ENCODE data around the gene SPATA31D1.

The SPATA31D1 gene

DNA sequence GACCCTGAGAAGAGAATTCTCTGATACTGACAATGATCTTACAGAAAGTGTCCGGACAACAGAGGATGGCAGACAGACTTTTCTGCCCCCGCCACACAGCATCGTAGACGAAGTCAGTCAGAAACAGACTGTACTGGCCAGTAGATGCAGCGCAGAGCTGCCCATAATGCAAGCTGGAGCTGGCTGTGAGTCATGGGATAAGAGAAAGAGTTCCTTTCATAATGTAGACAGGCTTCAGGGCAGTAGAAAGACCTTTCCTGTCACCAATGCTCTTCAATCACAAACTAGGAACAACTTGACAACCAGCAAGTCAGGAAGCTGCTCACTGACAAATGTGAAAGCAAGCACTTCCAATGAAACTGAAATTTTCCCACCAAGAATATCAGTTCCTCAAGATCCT lies 5.1 kb downstream of the SPATA31D1 start:
- no peak for DNase-seq

DNA sequence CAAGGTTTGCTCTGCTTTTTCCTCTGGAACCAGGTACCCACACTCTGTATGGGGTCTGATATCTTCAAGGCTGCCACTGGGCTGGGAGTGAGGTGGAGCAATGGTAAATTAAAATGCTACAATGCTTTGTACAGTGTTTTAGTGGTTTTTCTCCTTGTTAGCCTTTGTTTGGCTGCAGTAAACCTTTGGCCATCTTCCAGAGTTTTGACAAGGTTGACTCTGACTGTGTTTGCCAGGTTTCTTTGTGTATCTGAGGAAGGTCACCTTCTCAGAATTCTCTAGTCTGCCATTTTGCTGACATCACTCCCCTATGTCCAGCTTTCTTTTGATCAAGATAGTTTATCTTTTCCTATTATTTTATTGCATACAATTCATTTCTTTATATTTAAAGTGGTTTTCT lies 11.2 kb downstream of the SPATA31D1 start:
- H3K4me3 ChIP-seq (ENCODE audit: low read depth, low read length), result no peak overlapping the region
- H3K9ac ChIP-seq (ENCODE audit: low read length), result no peak overlapping the region
- no peak overlapping the region for H2AK5ac ChIP-seq (ENCODE audit: low read length)
- no peak overlapping the region for H3K4me2 ChIP-seq (ENCODE audit: low read length)
- H3K4me1 ChIP-seq (ENCODE audit: control insufficient read depth in 1 of 2, insufficient read depth in 2 of 2, low read length in 2 of 2), result no peaks in the 10 kb centered on the region
- no peak overlapping the region for H2BK12ac ChIP-seq (ENCODE audit: low read length)
- H3K18ac ChIP-seq (ENCODE audit: low read length), result no peak overlapping the region
- no peaks in the 10 kb centered on the region for H3K79me2 ChIP-seq (ENCODE audit: control insufficient read depth, insufficient read depth, low read length, poor library complexity)
- H3K36me3 ChIP-seq (ENCODE audit: control insufficient read depth in 1 of 2, insufficient read depth in 2 of 2, low read length in 2 of 2), result peaks cover 0 to 1% of the 10 kb centered on the region in 2 experiments
- no peaks in the 10 kb centered on the region for H3K9me3 ChIP-seq (ENCODE audit: insufficient read depth, low read depth, low read length)
- no peaks in the 10 kb centered on the region for H3K79me1 ChIP-seq (ENCODE audit: low read length)
- no peak overlapping the region for H4K12ac ChIP-seq (ENCODE audit: low read depth, low read length)
- no peak overlapping the region for H4K8ac ChIP-seq (ENCODE audit: low read depth, low read length)
- H3K4ac ChIP-seq (ENCODE audit: low read depth, low read length), result no peak overlapping the region
- H3K23ac ChIP-seq (ENCODE audit: low read length), result no peak overlapping the region
- no peak overlapping the region for H2BK5ac ChIP-seq (ENCODE audit: low read depth, low read length, poor library complexity)
- no peak for DNase-seq
- H2AFZ ChIP-seq (ENCODE audit: insufficient read depth, low read length, poor library complexity), result no peak overlapping the region
- no peak overlapping the region for H3K14ac ChIP-seq (ENCODE audit: low read length)
- H4K91ac ChIP-seq (ENCODE audit: low read depth, low read length), result no peak overlapping the region
- no peaks in the 10 kb centered on the region for H3K27me3 ChIP-seq (ENCODE audit: insufficient read depth, low read length)
- no peak overlapping the region for H3K27ac ChIP-seq (ENCODE audit: low read depth, low read length)
- H2BK120ac ChIP-seq (ENCODE audit: insufficient read depth, low read length, poor library complexity), result no peak overlapping the region

More for the DNA sequence above, 5.1 kb downstream of the SPATA31D1 start:
- no peaks in the 10 kb centered on the region for H3K27me3 ChIP-seq (ENCODE audit: insufficient read depth, low read length)
- H2AK5ac ChIP-seq (ENCODE audit: low read length), result no peak overlapping the region
- H3K79me2 ChIP-seq (ENCODE audit: control insufficient read depth, insufficient read depth, low read length, poor library complexity), result no peaks in the 10 kb centered on the region
- no peak overlapping the region for H4K8ac ChIP-seq (ENCODE audit: low read depth, low read length)
- no peak overlapping the region for H2BK120ac ChIP-seq (ENCODE audit: insufficient read depth, low read length, poor library complexity)
- WGBS (ENCODE audit: extremely low coverage, insufficient coverage, insufficient read length), result no CpG with 5 or more reads among the region's 5 CpGs
- no peak overlapping the region for H2BK5ac ChIP-seq (ENCODE audit: low read depth, low read length, poor library complexity)
- no peak overlapping the region for H2AFZ ChIP-seq (ENCODE audit: insufficient read depth, low read length, poor library complexity)
- H3K9me3 ChIP-seq (ENCODE audit: insufficient read depth, low read depth, low read length), result peaks cover 2% of the 10 kb centered on the region
- no peaks in the 10 kb centered on the region for H3K79me1 ChIP-seq (ENCODE audit: low read length)
- H3K4me2 ChIP-seq (ENCODE audit: low read length), result no peak overlapping the region
- no peaks in the 10 kb centered on the region for H3K36me3 ChIP-seq (ENCODE audit: control insufficient read depth in 1 of 2, insufficient read depth in 2 of 2, low read length in 2 of 2)
- no peak overlapping the region for H3K23ac ChIP-seq (ENCODE audit: low read length)
- H3K14ac ChIP-seq (ENCODE audit: low read length), result no peak overlapping the region
- no peak overlapping the region for H2BK12ac ChIP-seq (ENCODE audit: low read length)
- no peak overlapping the region for H3K27ac ChIP-seq (ENCODE audit: low read depth, low read length)
- H3K4ac ChIP-seq (ENCODE audit: low read depth, low read length), result no peak overlapping the region
- no peaks in the 10 kb centered on the region for H3K4me1 ChIP-seq (ENCODE audit: control insufficient read depth in 1 of 2, insufficient read depth in 2 of 2, low read length in 2 of 2)
- no peak overlapping the region for H3K4me3 ChIP-seq (ENCODE audit: low read depth, low read length)
- H3K9ac ChIP-seq (ENCODE audit: low read length), result no peak overlapping the region
- H4K12ac ChIP-seq (ENCODE audit: low read depth, low read length), result no peak overlapping the region
- H4K91ac ChIP-seq (ENCODE audit: low read depth, low read length), result no peak overlapping the region
- no peak overlapping the region for H3K18ac ChIP-seq (ENCODE audit: low read length)

DNA sequence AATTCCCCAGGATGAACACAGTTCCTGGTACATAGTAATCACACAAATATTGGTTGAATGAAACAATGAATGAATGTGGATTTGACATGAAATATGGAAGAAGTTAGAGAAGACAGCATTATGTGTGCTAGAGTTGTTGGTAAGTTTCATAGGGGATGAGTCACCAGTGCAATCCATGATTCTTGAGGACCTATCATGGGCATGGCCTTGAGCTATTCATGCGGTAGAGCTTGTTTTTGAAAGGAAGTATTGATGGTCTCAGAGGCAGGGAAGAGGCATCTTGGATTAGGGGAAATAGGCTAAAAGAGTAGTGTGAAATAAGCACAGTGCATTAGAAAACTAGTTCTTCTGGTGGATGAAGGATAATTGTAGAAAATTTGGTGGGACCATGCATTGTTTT lies 22.1 kb downstream of the SPATA31D1 start:
- Histone ChIP-seq H3K79me2 (ENCODE audit: control insufficient read depth, insufficient read depth, low read length, poor library complexity) (no peaks in the 10 kb centered on the region), H3K4me1 (ENCODE audit: control insufficient read depth in 1 of 2, insufficient read depth in 2 of 2, low read length in 2 of 2) (no peaks in the 10 kb centered on the region), H2BK12ac (ENCODE audit: low read length) (no peak overlapping the region), H2BK120ac (ENCODE audit: insufficient read depth, low read length, poor library complexity) (no peak overlapping the region), H3K9ac (ENCODE audit: low read length) (no peak overlapping the region), H3K36me3 (ENCODE audit: control insufficient read depth in 1 of 2, insufficient read depth in 2 of 2, low read length in 2 of 2) (no peaks in the 10 kb centered on the region), H3K79me1 (ENCODE audit: low read length) (no peaks in the 10 kb centered on the region), H3K4me2 (ENCODE audit: low read length) (no peak overlapping the region), H3K4ac (ENCODE audit: low read depth, low read length) (no peak overlapping the region), H3K9me3 (ENCODE audit: insufficient read depth, low read depth, low read length) (no peaks in the 10 kb centered on the region), H2BK5ac (ENCODE audit: low read depth, low read length, poor library complexity) (no peak overlapping the region), H4K8ac (ENCODE audit: low read depth, low read length) (no peak overlapping the region), H4K12ac (ENCODE audit: low read depth, low read length) (no peak overlapping the region), H3K18ac (ENCODE audit: low read length) (no peak overlapping the region), H4K91ac (ENCODE audit: low read depth, low read length) (no peak overlapping the region), H3K27ac (ENCODE audit: low read depth, low read length) (no peak overlapping the region), H3K14ac (ENCODE audit: low read length) (no peak overlapping the region), H3K4me3 (ENCODE audit: low read depth, low read length) (no peak overlapping the region), H3K23ac (ENCODE audit: low read length) (no peak overlapping the region), H3K27me3 (ENCODE audit: insufficient read depth, low read length) (no peaks in the 10 kb centered on the region), H2AFZ (ENCODE audit: insufficient read depth, low read length, poor library complexity) (no peak overlapping the region), H2AK5ac (ENCODE audit: low read length) (no peak overlapping the region)
- no peak for DNase-seq
- no CpG with 5 or more reads among the region's 1 CpG for WGBS (ENCODE audit: extremely low coverage, insufficient coverage, insufficient read length)

DNA sequence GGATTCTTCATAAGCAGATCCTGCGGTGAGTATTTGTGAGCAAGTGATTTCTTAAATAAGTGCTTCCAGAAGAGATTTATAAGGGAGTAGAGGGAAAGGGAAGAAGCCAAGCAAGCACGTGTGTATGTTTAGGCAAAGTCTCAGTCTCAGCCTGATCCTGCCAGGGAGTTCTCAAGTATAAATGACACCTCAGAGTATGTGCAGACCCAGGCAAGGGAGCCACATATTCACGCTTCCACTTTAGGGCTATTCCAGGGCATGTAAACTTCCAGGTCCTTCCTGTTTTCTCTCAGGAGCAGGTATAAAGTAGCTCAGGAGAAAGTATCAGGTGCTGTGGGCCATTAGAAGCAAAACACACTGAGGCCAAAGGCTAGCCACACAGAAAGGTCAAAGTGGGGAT lies 22.6 kb downstream of the SPATA31D1 start:
- no peak overlapping the region for H3K23ac ChIP-seq (ENCODE audit: low read length)

More for the DNA sequence above, 22.6 kb downstream of the SPATA31D1 start:
- no CpG with 5 or more reads among the region's 3 CpGs for WGBS (ENCODE audit: extremely low coverage, insufficient coverage, insufficient read length)
- DNase-seq, result no peak
- Histone ChIP-seq H3K4ac (ENCODE audit: low read depth, low read length) (no peak overlapping the region), H2BK120ac (ENCODE audit: insufficient read depth, low read length, poor library complexity) (no peak overlapping the region), H3K9ac (ENCODE audit: low read length) (no peak overlapping the region), H3K4me1 (ENCODE audit: control insufficient read depth in 1 of 2, insufficient read depth in 2 of 2, low read length in 2 of 2) (no peaks in the 10 kb centered on the region), H3K9me3 (ENCODE audit: insufficient read depth, low read depth, low read length) (no peaks in the 10 kb centered on the region), H3K27me3 (ENCODE audit: insufficient read depth, low read length) (no peaks in the 10 kb centered on the region), H4K8ac (ENCODE audit: low read depth, low read length) (no peak overlapping the region), H3K18ac (ENCODE audit: low read length) (no peak overlapping the region), H3K79me1 (ENCODE audit: low read length) (no peaks in the 10 kb centered on the region), H3K4me2 (ENCODE audit: low read length) (no peak overlapping the region), H3K79me2 (ENCODE audit: control insufficient read depth, insufficient read depth, low read length, poor library complexity) (no peaks in the 10 kb centered on the region), H3K27ac (ENCODE audit: low read depth, low read length) (no peak overlapping the region), H3K36me3 (ENCODE audit: control insufficient read depth in 1 of 2, insufficient read depth in 2 of 2, low read length in 2 of 2) (no peaks in the 10 kb centered on the region), H4K12ac (ENCODE audit: low read depth, low read length) (no peak overlapping the region), H2BK12ac (ENCODE audit: low read length) (no peak overlapping the region), H2AFZ (ENCODE audit: insufficient read depth, low read length, poor library complexity) (no peak overlapping the region), H4K91ac (ENCODE audit: low read depth, low read length) (no peak overlapping the region), H3K4me3 (ENCODE audit: low read depth, low read length) (no peak overlapping the region), H2AK5ac (ENCODE audit: low read length) (no peak overlapping the region), H3K14ac (ENCODE audit: low read length) (no peak overlapping the region), H2BK5ac (ENCODE audit: low read depth, low read length, poor library complexity) (no peak overlapping the region)

Measured in trophoblast cell (in vitro differentiated cells and primary cell).